ENCODE measurements around the gene TREM1.
"Not testable (repeated sequence)": the region's sequence is repeated elsewhere in the genome, so short reads cannot be mapped to it uniquely, and the experiment has no call there.

The TREM1 gene

GRCh38 chr6:41297248-41297647 is 10.8 kb upstream of the TREM1 start:
- in situ Hi-C loops (cut with MboI; ENCODE audit: low sequenced_read_pairs): not testable (repeated sequence)

- in situ Hi-C loops (cut with MboI; ENCODE audit: low sequenced_read_pairs): no loop called here
Observed at GRCh38 chr6:41294214-41294872, 7.9 kb upstream of the TREM1 start.

GRCh38 chr6:41291717-41292116 is 5.2 kb upstream of the TREM1 start:
- in situ Hi-C loops (cut with MboI; ENCODE audit: low sequenced_read_pairs): no loop called here

GRCh38 chr6:41289815-41290214 is 3.3 kb upstream of the TREM1 start:
- in situ Hi-C loops (cut with MboI; ENCODE audit: low sequenced_read_pairs): no loop called here

GRCh38 chr6:41288754-41289129 is 2.3 kb upstream of the TREM1 start:
- in situ Hi-C loops (cut with MboI; ENCODE audit: low sequenced_read_pairs): no loop called here

DNA sequence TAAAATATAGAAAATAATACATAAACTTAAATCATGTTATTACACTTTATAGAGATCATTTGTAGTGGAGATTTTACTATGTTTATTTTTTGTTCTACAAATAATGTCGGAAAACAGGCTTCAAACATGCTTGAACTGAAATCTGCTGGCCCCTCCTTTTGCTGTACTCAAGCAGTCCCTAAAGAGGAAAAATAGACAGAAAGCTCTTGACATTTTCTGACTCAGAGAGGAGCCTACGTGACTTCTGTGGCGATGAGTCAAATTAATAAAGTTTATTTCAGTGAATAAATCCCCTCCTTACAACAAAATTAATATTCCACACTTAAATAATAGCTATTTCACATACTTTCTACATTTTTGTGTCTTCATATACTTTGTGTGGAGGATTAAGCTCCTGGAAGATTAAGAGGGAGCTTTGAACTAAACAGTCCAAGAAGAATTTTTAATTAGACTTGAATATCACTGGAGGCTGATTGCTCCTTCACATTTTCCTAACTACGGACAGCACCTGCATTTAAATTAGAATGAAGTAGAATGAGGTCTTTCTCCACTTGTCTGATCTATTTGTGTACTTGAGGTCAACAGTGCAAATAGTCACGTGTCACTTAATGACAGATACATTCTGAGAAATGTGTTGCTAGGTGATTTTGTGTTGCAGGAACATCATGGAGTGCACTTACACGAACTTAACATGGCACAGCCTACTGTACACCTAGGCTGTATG is 1.7 kb upstream of the TREM1 start:
- in situ Hi-C loops (cut with MboI; ENCODE audit: low sequenced_read_pairs): no loop called here

- in situ Hi-C loops (cut with MboI; ENCODE audit: low sequenced_read_pairs): no loop called here
Observed at GRCh38 chr6:41284726-41285125, 1.8 kb downstream of the TREM1 start.

DNA sequence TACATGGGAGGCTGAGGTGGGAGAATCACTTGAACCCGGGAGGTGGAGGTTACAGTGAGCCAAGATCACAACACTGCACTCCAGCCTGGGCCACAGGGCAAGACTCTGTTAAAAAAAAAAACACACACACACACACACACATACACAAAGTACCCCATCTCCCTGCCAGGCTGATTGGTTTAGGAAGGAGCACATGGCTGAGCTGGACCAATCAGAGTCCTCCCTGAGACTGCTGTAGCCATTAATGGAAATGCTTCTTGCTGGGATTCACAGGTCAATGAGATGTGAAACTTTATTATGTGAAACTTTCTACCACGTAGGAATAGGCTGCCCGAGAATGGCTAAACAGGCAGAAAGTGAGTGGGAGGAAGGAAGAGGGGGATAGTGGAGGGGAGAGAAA is 2.9 kb downstream of the TREM1 start:
- in situ Hi-C loops (cut with MboI; ENCODE audit: low sequenced_read_pairs): no loop called here

DNA sequence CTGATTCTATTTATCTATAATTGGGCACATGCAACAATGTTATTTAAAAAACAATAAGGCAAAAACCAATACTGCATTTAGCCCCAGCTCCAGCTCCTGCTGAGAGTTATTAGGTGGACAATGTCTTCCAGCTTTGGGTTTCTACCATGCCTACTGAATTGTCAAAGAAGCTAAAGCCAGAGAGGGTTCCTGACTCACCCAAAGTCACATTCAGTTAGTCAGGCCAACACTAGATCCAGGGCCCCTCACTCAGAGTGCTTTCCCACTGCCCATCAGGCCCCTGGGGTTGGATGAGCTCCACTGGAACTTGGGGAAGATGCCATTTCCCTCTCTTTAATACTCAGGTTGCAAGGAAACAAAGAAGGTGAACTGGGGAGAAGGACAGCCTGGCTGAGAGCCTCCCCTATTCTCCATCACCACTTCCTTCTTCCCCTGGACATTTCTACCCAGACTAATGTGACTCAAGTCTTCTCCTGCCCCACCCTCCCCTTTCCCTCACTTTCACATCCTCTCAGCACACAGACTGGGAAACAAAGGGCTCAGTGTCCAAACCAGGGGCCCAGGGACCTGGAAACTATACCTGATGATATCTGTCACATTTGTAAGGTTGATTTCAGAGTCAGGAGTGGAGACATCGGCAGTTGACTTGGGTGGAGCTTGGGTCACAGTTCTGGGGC is 6.0 kb downstream of the TREM1 start:
- in situ Hi-C loops (cut with MboI; ENCODE audit: low sequenced_read_pairs): no loop called here

- in situ Hi-C loops (cut with MboI; ENCODE audit: low sequenced_read_pairs): no loop called here
Observed at GRCh38 chr6:41278699-41279405, 7.6 kb downstream of the TREM1 start.

DNA sequence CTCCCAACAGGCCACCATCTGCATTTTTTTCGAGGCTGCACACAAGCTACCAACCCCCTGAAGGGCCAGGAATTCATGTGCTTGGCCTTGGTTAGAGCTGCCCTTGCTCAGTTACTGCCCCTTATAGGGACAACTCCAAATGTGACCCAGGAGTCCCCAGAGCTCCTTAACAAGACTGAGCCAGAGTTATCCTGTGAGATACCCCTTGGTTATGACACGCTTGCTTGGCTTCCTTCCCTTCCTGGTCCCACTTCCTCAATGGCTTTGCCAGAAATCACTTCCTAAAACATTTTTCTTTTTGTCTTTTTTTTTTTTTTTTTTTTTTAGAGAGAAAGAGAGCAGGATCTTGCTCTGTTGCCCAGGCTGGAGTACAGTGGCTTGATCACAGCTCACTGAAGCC is 8.9 kb downstream of the TREM1 start:
- in situ Hi-C loops (cut with MboI; ENCODE audit: low sequenced_read_pairs): no loop called here

- in situ Hi-C loops (cut with MboI; ENCODE audit: low sequenced_read_pairs): no loop called here
Observed at GRCh38 chr6:41275489-41275888, 11.0 kb downstream of the TREM1 start.

DNA sequence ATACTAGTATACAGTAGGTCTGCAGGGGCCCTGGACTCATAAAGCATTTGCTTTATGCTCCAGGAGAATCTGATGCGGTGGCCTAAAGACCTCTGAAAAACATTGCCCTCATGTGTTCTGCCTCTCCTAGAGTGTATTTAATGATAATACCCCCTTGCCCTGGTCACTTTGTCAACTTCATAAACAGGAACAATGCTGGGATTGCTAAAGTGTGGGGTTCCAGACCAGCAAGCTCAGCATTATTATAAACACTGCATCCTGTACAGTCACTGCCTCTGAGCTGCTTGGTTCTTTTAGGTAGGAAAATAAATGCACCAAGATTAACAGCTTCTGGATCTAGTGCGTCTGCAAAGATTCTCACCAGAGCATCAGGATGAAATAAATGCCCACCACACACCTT is 12.2 kb downstream of the TREM1 start:
- in situ Hi-C loops (cut with MboI; ENCODE audit: low sequenced_read_pairs): no loop called here

- in situ Hi-C loops (cut with MboI; ENCODE audit: low sequenced_read_pairs): no loop called here
Observed at GRCh38 chr6:41273714-41274113, 12.8 kb downstream of the TREM1 start.

DNA sequence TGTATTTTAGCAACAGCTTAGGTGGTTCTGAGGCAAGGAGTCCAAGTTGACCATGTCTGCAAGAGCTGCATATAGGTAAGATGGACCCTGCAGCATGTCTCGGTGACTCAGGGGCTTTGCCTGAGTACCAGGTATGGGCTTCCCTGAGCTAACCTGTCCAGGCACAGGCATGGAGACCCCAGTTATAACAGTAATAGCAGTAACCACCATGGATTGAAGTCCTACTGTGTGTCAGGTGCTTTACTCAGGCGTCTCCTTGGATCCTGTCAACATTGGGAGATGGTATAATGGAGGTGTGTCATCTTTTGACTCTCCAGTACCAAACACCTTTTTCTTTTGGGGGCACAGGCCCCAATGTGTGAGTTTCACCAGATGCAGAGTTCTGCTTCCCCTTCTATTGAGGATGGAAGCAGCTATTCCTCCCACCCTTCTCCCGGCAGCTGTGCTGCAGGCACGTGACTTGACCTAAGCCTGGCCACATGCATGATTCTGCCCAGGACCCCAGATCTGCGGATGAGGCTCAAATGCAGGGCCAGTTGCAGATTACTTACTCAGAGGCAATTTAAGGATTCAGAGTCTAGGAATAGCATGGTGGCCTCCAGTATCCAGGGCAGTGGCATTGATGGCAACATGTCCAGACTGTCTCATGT is 13.8 kb downstream of the TREM1 start:
- in situ Hi-C loops (cut with MboI; ENCODE audit: low sequenced_read_pairs): no loop called here

DNA sequence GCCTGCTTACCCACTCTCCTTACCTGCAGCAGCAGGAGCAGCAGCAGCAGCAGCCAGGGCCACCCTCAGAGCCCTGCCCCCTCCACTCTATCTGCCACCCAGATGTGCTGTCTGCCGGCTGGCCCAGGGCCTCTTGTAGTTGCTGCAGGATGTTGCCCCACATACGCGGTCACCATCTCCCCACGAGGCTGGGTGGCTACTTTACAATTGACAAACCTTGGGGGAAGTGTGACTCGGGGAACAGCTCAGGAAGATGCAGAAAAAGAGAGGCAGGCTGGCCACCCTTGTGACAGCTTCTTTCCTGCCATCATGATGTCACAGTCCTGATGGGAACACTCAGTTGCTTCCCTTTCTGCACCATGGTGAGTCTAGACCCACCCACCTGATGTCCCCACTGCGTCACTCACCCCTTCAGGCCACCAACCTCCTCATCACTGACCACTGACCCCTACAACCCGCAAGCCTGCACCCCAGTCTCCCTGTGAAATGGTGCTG is 14.5 kb downstream of the TREM1 start:
- in situ Hi-C loops (cut with MboI; ENCODE audit: low sequenced_read_pairs): no loop called here

DNA sequence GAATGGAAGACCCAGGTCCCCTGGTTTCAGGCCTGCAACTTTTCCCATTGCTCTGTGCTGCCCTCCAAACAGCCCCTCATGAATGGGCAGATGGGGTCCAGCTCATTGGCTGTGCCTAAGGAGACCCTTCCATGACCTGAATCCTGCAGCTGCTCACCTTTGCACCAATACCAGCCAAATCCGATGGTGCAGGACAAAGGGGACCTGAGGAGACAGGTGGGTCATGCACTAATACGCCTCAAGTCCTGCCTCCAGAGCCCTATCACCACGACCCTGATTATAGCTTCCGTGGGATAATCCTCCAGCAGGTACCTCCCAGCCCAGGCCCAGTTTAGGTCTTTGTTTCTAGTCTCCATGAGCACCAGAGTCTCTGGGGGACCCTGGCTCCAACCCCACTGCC is 16.8 kb downstream of the TREM1 start:
- in situ Hi-C loops (cut with MboI; ENCODE audit: low sequenced_read_pairs): no loop called here

DNA sequence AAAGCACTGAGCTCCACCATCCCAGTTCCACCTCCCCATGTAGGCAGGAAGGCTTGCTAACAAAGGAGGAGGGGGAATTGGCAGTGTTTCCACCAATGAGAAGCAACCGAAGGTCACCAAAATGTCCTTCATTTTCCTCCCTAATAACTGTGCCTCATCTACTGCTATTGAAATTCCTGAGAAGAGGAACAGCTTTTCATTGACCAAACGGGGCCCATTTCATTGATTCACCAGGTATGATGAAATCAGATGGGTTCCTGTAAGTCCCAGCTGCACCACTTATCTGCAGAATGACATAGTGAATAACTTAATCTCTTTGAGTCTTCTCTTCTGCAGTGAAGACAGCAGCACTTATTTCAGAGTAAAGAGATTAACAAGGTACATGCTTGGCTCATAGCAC is 17.3 kb downstream of the TREM1 start:
- in situ Hi-C loops (cut with MboI; ENCODE audit: low sequenced_read_pairs): no loop called here

DNA sequence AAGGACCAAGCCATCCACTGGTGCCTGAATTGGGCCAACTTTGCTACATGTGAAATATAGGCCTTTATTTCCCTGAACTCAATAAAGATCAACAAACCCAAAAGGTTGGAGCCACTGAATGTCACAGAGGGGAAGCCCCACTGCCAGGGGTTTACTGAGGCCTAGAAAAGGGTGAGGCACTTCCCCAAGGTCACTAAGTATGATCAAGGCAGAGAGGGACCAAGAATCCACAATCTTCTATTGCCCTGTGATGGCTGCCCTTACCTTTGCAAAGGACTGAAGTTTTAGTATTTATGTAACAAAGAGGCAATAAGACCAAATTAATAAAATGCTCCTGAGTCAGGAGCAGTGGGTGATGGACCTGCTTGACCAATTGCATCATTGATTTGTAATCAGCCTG is 18.0 kb downstream of the TREM1 start:
- in situ Hi-C loops (cut with MboI; ENCODE audit: low sequenced_read_pairs): no loop called here

GRCh38 chr6:41266541-41266940 is 19.9 kb downstream of the TREM1 start:
- in situ Hi-C loops (cut with MboI; ENCODE audit: low sequenced_read_pairs): no loop called here

DNA sequence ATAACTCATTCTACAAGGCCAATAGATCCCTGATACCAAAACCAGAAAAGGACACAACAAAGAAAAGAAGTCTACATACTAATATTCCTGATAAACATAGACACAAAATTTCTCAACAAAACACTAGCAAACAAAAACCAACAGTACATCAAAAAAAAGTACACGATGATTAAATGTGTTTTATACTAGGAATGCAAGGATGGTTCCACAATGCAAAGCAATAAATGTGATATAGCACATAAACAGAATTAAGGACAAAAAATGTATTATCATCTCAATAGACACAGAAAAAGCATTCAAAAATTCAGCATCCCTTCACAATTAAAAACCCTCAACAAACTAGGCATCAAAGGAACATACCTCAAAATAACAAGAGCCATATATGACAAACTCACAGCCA is 23.2 kb downstream of the TREM1 start:
- in situ Hi-C loops (cut with MboI; ENCODE audit: low sequenced_read_pairs): no loop called here
